HEK293 (cell line): Measurements from ENCODE around the gene RASSF1.

ENCODE experiments used
- CTCF ChIA-PET: fragments of 350-600 bp; formaldehyde crosslinking; extraction: SDS; loops from one replicate; lab custom pipeline; 2021; ENCODE audit warnings: antibody characterized with exemption; lab: Yijun Ruan, JAX
- POLR2A ChIA-PET: fragments of 300-600 bp; formaldehyde crosslinking; extraction: SDS; loops from one replicate; lab custom pipeline; 2020; ENCODE audit warnings: antibody characterized with exemption, inconsistent platforms; lab: Yijun Ruan, JAX
- H3K27ac ChIP-seq: fragments of 200-500 bp; sonication (Bioruptor generic); 2 replicates; pipeline ENCODE4 v1.5.1; 2014; ENCODE audit warnings: low read depth, low read length, control low read depth, inconsistent platforms; ENCODE audit errors: extremely low read depth
- H3K36me3 ChIP-seq, 2 experiments: fragments of 200-500 bp in 1 of 2; sonication (Bioruptor generic) in 1 of 2; 1 replicate in 1 of 2; 2 replicates in 1 of 2; pipeline ENCODE4 v1.5.1; 2014 to 2017; ENCODE audit warnings: inconsistent platforms in 2 of 2, low read length in 2 of 2; ENCODE audit not compliant: control insufficient read depth in 2 of 2, insufficient read depth in 1 of 2
- H3K4me1 ChIP-seq: fragments of 200-500 bp; sonication (Bioruptor generic); 2 replicates; pipeline ENCODE4 v1.5.1; 2014; ENCODE audit warnings: mild to moderate bottlenecking, low read length, inconsistent platforms; ENCODE audit not compliant: control insufficient read depth, insufficient read depth
- H3K4me3 ChIP-seq: 2 replicates; pipeline ENCODE4 v1.5.1; 2011; ENCODE audit warnings: low read depth, mild to moderate bottlenecking, control low read depth, low read length, moderate library complexity
- H3K9me3 ChIP-seq: fragments of 200-500 bp; sonication (Bioruptor generic); 2 replicates; pipeline ENCODE4 v1.5.1; 2014; ENCODE audit warnings: low read depth, low read length, inconsistent platforms; ENCODE audit not compliant: control insufficient read depth, insufficient read depth
- GLIS1 ChIP-seq: fragments of 450-650 bp; formaldehyde crosslinking; IDR thresholded peaks from 2 replicates; pipeline ENCODE4 v1.5.1; 2016; ENCODE audit warnings: missing biosample characterization, missing genetic modification characterization
- ZIC2 ChIP-seq: fragments of 450-650 bp; formaldehyde crosslinking; IDR thresholded peaks from 2 replicates; pipeline ENCODE4 v1.5.1; 2016; ENCODE audit warnings: missing biosample characterization, missing genetic modification characterization
- ZNF169 ChIP-seq: fragments of 450-650 bp; formaldehyde crosslinking; IDR thresholded peaks from 2 replicates; pipeline ENCODE4 v1.5.1; 2016; ENCODE audit warnings: missing biosample characterization, missing genetic modification characterization
- ZNF302 ChIP-seq: fragments of 450-650 bp; formaldehyde crosslinking; IDR thresholded peaks from 2 replicates; pipeline ENCODE4 v1.5.1; 2016; ENCODE audit warnings: missing biosample characterization, missing genetic modification characterization, low read depth
- ZNF391 ChIP-seq: fragments of 450-650 bp; formaldehyde crosslinking; IDR thresholded peaks from 2 replicates; pipeline ENCODE4 v1.5.1; 2016; ENCODE audit warnings: low read depth, missing biosample characterization, missing genetic modification characterization, borderline replicate concordance
- ZNF514 ChIP-seq: fragments of 450-650 bp; formaldehyde crosslinking; IDR thresholded peaks from 2 replicates; pipeline ENCODE4 v1.5.1; 2016; ENCODE audit warnings: missing biosample characterization, missing genetic modification characterization
- ZNF548 ChIP-seq: fragments of 450-650 bp; formaldehyde crosslinking; IDR thresholded peaks from 2 replicates; pipeline ENCODE4 v1.5.1; 2016; ENCODE audit warnings: missing biosample characterization, missing genetic modification characterization
- ZNF555 ChIP-seq: fragments of 450-650 bp; formaldehyde crosslinking; conservative IDR thresholded peaks from 2 replicates; pipeline ENCODE4 v1.5.1; 2017; ENCODE audit warnings: missing biosample characterization, mild to moderate bottlenecking, missing genetic modification characterization, inconsistent platforms
- ZNF629 ChIP-seq: fragments of 450-650 bp; formaldehyde crosslinking; IDR thresholded peaks from 2 replicates; pipeline ENCODE4 v1.5.1; 2017; ENCODE audit warnings: missing biosample characterization, missing genetic modification characterization
- ZNF670 ChIP-seq: fragments of 450-650 bp; formaldehyde crosslinking; IDR thresholded peaks from 2 replicates; pipeline ENCODE4 v1.5.1; 2016; ENCODE audit warnings: missing biosample characterization, missing genetic modification characterization, low read depth
- ZNF677 ChIP-seq: fragments of 450-650 bp; IDR thresholded peaks from 2 replicates; pipeline ENCODE4 v1.5.0; 2018; ENCODE audit warnings: missing biosample characterization, mild to moderate bottlenecking, missing genetic modification characterization, moderate library complexity
- ZSCAN23 ChIP-seq: fragments of 450-650 bp; formaldehyde crosslinking; IDR thresholded peaks from 2 replicates; pipeline ENCODE4 v1.5.1; 2016; ENCODE audit warnings: missing biosample characterization, missing genetic modification characterization
- TF ChIP-seq, protein P1 (sequence below): fragments of 450-650 bp; formaldehyde crosslinking; IDR thresholded peaks from 2 replicates; pipeline ENCODE4 v1.5.0; 2017; ENCODE audit warnings: missing biosample characterization, missing genetic modification characterization, borderline replicate concordance
- TF ChIP-seq, protein P2 (sequence below): fragments of 450-650 bp; formaldehyde crosslinking; IDR thresholded peaks from 2 replicates; pipeline ENCODE4 v1.5.1; 2016; ENCODE audit warnings: missing biosample characterization, missing genetic modification characterization
- TF ChIP-seq, protein P3 (sequence below): fragments of 450-650 bp; formaldehyde crosslinking; IDR thresholded peaks from 2 replicates; pipeline ENCODE4 v1.5.1; 2016; ENCODE audit warnings: missing biosample characterization, missing genetic modification characterization
- TF ChIP-seq, protein P4 (sequence below): fragments of 450-650 bp; formaldehyde crosslinking; IDR thresholded peaks from 2 replicates; pipeline ENCODE4 v1.5.1; 2016; ENCODE audit warnings: missing biosample characterization, missing genetic modification characterization

Gene RASSF1

DNA sequence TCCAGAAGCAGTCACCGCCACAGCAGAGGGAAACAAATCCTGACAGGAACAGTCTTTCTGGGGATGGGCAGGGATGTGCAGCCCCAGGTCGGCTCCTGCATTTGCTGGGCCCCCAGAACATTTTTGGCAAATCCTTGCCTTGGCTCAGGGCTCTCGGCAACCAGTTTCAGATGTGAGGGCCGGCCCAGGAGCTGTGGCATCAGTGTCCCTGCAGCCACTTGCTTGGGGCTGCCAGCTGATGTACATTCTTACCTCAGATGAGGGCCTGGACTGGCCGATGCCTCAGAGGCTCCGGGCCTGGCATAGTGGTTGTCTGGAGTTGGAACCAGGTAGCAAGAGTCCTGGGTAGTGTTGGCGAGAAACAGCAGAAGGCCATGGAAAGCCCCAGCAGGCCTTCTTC lies 14.2 kb upstream of the RASSF1 start:
- POLR2A ChIA-PET, result interaction anchor here (3.1 kb wide), 1 partner anchor 18 kb away, joined by 23 read pairs; no protein-coding TSS in a partner anchor
- H3K36me3 ChIP-seq, result peaks cover 0 to 61% of the 10 kb centered on the region in 2 experiments; a peak in 1 of 3 replicates
- TF ChIP-seq, protein P1, sequence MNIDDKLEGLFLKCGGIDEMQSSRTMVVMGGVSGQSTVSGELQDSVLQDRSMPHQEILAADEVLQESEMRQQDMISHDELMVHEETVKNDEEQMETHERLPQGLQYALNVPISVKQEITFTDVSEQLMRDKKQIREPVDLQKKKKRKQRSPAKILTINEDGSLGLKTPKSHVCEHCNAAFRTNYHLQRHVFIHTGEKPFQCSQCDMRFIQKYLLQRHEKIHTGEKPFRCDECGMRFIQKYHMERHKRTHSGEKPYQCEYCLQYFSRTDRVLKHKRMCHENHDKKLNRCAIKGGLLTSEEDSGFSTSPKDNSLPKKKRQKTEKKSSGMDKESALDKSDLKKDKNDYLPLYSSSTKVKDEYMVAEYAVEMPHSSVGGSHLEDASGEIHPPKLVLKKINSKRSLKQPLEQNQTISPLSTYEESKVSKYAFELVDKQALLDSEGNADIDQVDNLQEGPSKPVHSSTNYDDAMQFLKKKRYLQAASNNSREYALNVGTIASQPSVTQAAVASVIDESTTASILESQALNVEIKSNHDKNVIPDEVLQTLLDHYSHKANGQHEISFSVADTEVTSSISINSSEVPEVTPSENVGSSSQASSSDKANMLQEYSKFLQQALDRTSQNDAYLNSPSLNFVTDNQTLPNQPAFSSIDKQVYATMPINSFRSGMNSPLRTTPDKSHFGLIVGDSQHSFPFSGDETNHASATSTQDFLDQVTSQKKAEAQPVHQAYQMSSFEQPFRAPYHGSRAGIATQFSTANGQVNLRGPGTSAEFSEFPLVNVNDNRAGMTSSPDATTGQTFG (tag by site-specific recombination), result no peak
- TF ChIP-seq ZNF514 (tag by site-specific recombination) (no peak), ZNF677 (tag by site-specific recombination) (no peak), ZNF391 (tag by site-specific recombination) (no peak), ZNF302 (tag by site-specific recombination) (no peak), ZNF169 (no peak), ZSCAN23 (no peak)
- TF ChIP-seq, protein P2, sequence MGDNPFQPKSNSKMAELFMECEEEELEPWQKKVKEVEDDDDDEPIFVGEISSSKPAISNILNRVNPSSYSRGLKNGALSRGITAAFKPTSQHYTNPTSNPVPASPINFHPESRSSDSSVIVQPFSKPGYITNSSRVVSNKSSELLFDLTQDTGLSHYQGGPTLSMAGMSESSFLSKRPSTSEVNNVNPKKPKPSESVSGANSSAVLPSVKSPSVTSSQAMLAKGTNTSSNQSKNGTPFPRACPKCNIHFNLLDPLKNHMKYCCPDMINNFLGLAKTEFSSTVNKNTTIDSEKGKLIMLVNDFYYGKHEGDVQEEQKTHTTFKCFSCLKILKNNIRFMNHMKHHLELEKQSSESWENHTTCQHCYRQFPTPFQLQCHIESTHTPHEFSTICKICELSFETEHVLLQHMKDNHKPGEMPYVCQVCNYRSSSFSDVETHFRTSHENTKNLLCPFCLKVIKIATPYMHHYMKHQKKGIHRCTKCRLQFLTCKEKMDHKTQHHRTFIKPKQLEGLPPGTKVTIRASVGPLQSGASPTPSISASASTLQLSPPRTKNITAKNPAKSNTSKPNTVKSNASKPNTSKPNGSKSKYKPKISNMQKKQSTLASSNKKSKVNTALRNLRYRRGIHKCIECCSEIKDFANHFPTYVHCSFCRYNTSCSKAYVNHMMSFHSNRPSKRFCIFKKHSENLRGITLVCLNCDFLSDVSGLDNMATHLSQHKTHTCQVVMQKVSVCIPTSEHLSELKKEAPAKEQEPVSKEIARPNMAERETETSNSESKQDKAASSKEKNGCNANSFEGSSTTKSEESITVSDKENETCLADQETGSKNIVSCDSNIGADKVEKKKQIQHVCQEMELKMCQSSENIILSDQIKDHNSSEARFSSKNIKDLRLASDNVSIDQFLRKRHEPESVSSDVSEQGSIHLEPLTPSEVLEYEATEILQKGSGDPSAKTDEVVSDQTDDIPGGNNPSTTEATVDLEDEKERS (tag by site-specific recombination), result no peak
- TF ChIP-seq, protein P3, sequence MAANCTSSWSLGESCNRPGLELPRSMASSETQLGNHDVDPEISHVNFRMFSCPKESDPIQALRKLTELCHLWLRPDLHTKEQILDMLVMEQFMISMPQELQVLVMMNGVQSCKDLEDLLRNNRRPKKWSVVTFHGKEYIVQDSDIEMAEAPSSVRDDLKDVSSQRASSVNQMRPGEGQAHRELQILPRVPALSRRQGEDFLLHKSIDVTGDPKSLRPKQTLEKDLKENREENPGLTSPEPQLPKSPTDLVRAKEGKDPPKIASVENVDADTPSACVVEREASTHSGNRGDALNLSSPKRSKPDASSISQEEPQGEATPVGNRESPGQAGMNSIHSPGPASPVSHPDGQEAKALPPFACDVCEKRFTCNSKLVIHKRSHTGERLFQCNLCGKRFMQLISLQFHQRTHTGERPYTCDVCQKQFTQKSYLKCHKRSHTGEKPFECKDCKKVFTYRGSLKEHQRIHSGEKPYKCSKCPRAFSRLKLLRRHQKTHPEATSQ, result no peak
- TF ChIP-seq, all 188 proteins: peak for 0
- CTCF ChIA-PET, result interaction anchor here (0.6 kb wide), 1 partner anchor 799 kb away, joined by 3 read pairs; no protein-coding TSS in a partner anchor
- no peaks in the 10 kb centered on the region for H3K4me1 ChIP-seq
- no peaks in the 10 kb centered on the region for H3K9me3 ChIP-seq
- no peak overlapping the region for H3K27ac ChIP-seq
- no peak overlapping the region for H3K4me3 ChIP-seq

DNA sequence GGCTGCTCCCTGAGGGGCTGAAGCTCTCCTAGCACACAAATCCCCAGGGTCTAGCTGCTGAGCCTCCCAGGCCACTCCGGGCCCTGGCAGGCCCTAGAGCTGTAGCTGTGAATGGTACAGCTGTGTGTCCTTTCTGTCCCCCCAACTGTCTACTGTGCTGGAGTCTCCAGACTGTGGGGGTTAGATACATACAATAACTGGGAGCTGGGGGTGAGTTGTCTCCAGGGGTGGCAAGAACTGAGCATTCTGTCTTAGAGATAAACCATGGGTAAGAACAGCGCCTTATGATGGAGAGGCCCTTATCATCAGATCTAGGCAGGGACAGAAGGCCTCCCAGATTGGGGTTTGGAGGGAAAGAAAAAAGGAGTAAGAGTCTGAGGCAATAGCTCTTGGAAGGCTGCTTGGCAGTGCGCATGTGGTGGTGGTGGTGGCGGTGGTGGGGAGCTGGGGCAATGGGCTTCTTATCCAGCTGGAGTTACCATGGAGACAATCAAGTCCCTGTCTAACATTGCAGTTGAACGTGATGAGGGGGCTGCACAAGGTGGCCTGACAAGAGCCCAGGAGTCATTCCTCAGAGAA lies 13.6 kb upstream of the RASSF1 start:
- POLR2A ChIA-PET, result interaction anchor here (3.1 kb wide), 1 partner anchor 17 kb away, joined by 23 read pairs; no protein-coding TSS in a partner anchor
- no peak overlapping the region for H3K4me3 ChIP-seq
- TF ChIP-seq GLIS1 (tag by site-specific recombination) (peak; percentile 92), ZIC2 (no peak), ZNF629 (tag by site-specific recombination) (no peak), ZNF555 (tag by site-specific recombination) (no peak), ZNF670 (tag by site-specific recombination) (no peak), ZNF548 (no peak)
- TF ChIP-seq, protein P4, sequence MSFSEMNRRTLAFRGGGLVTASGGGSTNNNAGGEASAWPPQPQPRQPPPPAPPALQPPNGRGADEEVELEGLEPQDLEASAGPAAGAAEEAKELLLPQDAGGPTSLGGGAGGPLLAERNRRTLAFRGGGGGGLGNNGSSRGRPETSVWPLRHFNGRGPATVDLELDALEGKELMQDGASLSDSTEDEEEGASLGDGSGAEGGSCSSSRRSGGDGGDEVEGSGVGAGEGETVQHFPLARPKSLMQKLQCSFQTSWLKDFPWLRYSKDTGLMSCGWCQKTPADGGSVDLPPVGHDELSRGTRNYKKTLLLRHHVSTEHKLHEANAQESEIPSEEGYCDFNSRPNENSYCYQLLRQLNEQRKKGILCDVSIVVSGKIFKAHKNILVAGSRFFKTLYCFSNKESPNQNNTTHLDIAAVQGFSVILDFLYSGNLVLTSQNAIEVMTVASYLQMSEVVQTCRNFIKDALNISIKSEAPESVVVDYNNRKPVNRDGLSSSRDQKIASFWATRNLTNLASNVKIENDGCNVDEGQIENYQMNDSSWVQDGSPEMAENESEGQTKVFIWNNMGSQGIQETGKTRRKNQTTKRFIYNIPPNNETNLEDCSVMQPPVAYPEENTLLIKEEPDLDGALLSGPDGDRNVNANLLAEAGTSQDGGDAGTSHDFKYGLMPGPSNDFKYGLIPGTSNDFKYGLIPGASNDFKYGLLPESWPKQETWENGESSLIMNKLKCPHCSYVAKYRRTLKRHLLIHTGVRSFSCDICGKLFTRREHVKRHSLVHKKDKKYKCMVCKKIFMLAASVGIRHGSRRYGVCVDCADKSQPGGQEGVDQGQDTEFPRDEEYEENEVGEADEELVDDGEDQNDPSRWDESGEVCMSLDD (tag by site-specific recombination), result no peak
- peaks cover 0 to 64% of the 10 kb centered on the region in 2 experiments; a peak in 1 of 3 replicates for H3K36me3 ChIP-seq
- no peaks in the 10 kb centered on the region for H3K4me1 ChIP-seq
- H3K27ac ChIP-seq, result no peak overlapping the region
- H3K9me3 ChIP-seq, result no peaks in the 10 kb centered on the region
- CTCF ChIA-PET, result interaction anchor here (0.6 to 1.0 kb wide), 3 partner anchors 88 to 798 kb away, joined by 3 to 4 read pairs (median 3); no protein-coding TSS in a partner anchor
